NCI-H460 (cell line): ENCODE data around the gene RAD51B. TPM values are rescaled to one million over a fixed set of nuclear protein-coding genes. Genes with fewer than 3 reads are reported as not detected.
"Not testable (repeated sequence)": the region's sequence is repeated elsewhere in the genome, so short reads cannot be mapped to it uniquely, and the experiment has no call there.

Experiments used
- DNase-seq: peaks from one replicate; pipeline ENCODE4 v3.0.0-alpha.2; 2016; ENCODE audit warnings: low read depth; ENCODE audit errors: extremely low read depth
- total RNA-seq: library from RNA; depleted of rRNA; stranded (reverse); fragments of >200 nt; shearing (Covaris generic); gene quantifications from 2 replicates; pipeline ENCODE4 v1.2.3, GENCODE V29; 2014

Gene RAD51B
- total RNA-seq, 1 experiment from 2014 or later: 13.4 TPM

DNA sequence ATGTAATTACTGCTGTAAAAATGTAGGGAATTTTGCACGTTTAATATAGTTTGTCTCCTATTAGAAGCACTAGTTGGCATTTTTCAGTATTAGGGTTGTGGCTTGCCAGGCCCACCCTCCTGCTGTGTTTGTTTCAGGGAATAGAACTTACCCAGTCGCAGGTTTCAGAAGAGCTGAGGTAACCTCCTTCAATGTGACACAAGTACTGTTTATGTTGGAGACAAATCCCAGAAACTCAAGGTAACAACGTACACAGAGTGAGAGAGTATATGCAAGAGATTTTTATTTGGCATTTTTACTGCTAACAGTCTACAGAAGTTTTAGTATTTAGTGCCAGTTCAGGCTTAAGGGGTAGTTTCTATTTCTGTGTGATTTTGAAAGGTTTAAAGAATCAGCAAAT is 284.3 kb downstream of the RAD51B start:
- no peak for DNase-seq

DNA sequence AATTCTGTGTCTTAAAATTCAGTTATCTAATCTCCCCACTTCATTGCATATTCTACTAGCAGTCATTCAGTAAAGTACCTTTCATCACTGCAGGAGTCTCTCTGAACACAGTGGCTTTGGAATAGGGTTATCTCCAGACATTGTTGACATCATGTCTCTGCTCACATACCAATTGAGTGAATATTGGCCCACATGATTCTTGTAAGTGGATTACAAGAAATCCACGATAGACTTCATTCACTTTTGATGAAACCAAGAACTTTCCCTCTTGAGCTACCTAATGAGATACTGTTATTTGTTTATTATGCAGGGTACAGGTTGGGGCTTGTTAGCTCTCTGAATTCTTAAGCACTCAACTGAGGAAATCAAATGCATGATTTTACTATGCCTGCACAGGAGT is 284.9 kb downstream of the RAD51B start:
- DNase-seq: no peak

DNA sequence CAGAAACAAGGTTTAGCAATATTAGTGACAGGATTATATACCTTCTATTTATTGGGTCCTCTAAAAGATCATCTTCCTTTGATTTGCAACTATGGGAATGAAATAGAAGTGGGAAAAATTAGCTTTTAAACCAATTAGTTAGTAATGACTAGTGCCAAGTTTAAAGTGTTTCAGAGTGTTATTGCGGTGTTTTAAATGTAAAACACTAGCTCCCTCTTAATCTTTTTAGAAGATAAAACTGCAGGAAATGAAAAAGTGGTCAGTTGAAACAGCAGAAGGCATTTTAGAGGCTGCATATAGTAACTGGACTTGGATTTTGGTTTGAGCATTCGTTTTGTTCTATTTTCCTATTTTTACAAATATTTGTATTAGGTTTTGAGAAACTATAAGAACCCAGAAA is 286.2 kb downstream of the RAD51B start:
- no peak for DNase-seq

DNA sequence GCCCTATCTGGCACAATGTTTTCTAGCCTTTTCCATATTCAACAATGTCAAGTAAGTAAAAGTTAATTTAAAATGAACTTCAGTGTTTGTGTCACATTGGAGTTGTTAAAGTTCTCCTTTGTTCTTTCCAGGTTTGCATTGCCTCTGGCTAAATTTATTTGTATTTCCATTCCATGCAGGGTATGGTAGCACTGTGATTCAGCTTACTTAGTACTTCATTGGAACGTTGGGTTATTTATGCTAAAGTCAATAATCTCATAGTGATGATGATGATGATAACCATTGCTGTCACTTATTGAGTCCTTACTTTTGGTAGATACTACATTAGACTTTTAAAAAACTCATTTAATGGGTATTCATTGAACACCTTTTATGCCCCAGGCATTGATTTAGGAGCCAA is 286.9 kb downstream of the RAD51B start:
- no peak for DNase-seq

GRCh38 chr14:68106905-68107304 is 287.3 kb downstream of the RAD51B start:
- DNase-seq: no peak

GRCh38 chr14:68109132-68109900 is 289.7 kb downstream of the RAD51B start:
- no peak for DNase-seq

GRCh38 chr14:68111097-68111852 is 291.7 kb downstream of the RAD51B start:
- no peak for DNase-seq

- DNase-seq: no peak
Measured at GRCh38 chr14:68111853-68112270, 292.3 kb downstream of the RAD51B start.

GRCh38 chr14:68112442-68112841 is 292.9 kb downstream of the RAD51B start:
- DNase-seq: no peak

- DNase-seq: no peak
Measured at GRCh38 chr14:68113343-68113930, 293.9 kb downstream of the RAD51B start.

GRCh38 chr14:68115952-68116351 is 296.4 kb downstream of the RAD51B start:
- DNase-seq: not testable (repeated sequence)

DNA sequence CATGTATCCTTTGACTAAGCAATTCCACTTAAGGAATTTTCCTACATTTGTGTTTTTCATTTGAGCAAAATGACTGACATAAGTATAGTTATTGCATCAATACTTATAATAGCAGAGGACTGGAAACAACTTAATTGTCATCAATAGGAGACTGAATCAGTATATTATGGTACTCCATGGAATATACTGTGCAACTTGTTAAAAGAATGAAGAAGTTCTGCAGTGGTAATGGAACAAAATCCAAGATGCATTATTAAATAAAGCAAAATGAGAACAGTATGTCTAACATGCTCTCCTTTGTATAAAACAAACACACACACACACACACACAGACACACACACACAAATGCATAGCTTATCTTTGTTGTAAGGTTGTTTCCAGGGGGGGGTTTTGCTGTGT is 303.1 kb downstream of the RAD51B start:
- no peak for DNase-seq

DNA sequence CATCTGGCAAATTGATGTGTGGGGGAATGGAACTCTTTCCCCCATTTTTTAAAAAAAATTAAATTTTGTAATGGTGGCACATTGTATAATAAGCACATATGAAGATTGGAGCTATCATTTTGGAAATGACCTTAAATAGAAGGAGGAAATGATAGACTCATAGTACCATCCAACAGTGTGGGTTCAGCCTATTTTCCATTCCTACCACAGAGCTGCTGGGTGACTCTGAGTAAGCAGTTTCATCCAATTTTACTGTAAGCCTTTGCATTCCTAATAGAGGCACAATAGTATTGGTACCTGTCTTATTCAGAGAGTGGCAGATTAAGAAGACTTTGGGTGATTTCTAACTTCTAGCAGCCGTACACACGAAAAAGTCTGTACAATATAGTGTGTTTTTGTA is 304.5 kb downstream of the RAD51B start:
- DNase-seq: no peak

- no peak for DNase-seq
Measured at GRCh38 chr14:68124979-68125731, 305.6 kb downstream of the RAD51B start.

- DNase-seq: no peak
Measured at GRCh38 chr14:68127166-68127565, 307.6 kb downstream of the RAD51B start.

- DNase-seq: no peak
Measured at GRCh38 chr14:68131907-68132306, 312.3 kb downstream of the RAD51B start.

DNA sequence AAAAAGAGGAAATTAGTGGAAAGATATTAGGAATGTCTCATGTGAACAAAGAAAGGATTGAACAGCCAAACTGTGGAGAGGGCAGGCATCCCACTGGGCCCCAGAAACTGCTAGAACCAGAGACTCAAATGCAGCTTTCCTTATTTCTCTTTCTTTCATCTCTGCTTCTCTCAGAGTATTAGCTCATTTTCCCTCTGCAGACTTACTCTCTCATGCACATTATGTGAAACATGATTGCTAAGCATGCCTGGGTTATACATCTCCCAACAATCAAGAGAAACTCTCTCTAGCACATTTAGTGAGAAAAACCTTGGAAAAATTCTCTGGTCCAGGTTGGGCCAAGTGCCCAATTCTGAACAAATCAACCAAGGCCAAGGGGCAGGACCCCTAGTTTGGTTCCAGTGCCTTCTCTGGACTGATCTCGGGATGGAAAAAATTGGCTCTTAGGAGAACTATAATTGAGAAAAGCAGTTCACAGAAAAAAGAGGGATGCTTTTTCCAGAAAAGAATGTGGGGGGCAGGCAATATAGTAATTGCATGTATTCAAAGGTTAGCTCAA is 313.1 kb downstream of the RAD51B start:
- no peak for DNase-seq

DNA sequence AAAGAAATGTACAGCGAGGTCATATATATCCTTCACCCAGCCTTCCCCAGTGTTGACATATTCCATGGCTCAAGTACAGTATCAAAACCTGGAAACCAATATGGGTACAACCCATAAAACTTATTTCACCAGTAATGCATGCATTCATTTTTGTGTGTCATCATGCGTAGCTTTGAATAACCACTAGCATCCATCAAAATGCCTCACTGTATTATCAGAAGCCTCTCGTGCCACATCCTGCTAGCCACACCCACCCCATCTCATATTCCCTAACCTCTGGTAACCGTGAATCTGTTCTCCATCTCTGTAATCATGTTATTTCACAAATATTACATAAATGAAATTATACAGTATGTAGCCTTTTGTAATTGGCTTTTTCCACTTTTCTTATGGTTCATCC is 314.3 kb downstream of the RAD51B start:
- DNase-seq: no peak

GRCh38 chr14:68135028-68135427 is 315.4 kb downstream of the RAD51B start:
- DNase-seq: no peak

DNA sequence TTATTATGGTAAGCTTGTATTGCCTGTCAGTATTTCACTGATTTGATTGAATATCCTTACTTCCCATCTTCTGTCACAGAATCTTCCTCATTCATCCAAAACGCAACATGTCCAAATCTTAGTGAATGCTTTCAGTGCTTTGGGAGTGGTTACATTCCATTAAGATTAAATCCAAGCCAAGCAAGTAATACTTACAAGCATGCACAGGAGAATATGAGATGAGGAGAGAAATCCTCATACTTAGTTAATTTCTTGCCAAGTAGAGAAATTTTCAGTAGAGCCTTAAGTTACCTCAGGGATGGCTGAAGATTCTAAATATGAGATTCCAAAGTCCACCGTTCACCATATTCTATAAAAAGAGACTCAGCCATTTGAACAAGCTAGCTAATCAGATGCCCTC is 316.0 kb downstream of the RAD51B start:
- DNase-seq: no peak
